H1 (cell line): ENCODE measurements around the gene MYO15B. TPM values are rescaled to one million over a fixed set of nuclear protein-coding genes. Genes with fewer than 3 reads are reported as not detected.

Experiments
- CBX5 ChIP-seq: fragments of 300-800, 300-1000 bp; sonication (generic); IDR thresholded peaks from 2 replicates; pipeline ENCODE4 v1.7.1; 2016; ENCODE audit warnings: antibody characterized with exemption, low read length, low read depth
- CEBPB ChIP-seq: IDR thresholded peaks from 2 replicates; pipeline ENCODE4 v1.6.1; 2012; ENCODE audit warnings: low read depth, low read length
- CHD1 ChIP-seq: IDR thresholded peaks from 2 replicates; pipeline ENCODE4 v1.6.1; 2012; ENCODE audit warnings: low read depth, low read length, improper control_type of control experiment
- CHD2 ChIP-seq: IDR thresholded peaks from 2 replicates; pipeline ENCODE4 v1.6.1; 2012; ENCODE audit warnings: low read length, improper control_type of control experiment
- CREB1 ChIP-seq: IDR thresholded peaks from 2 replicates; pipeline ENCODE4 v1.6.1; 2012; ENCODE audit warnings: inconsistent platforms
- EP300 ChIP-seq, 2 experiments: IDR thresholded peaks; 1 replicate in 1 of 2; 2 replicates in 1 of 2; pipeline ENCODE4 v1.6.1; 2011 to 2012; ENCODE audit warnings: low read depth in 2 of 2, low read length in 2 of 2, mild to moderate bottlenecking in 2 of 2, borderline replicate concordance in 1 of 2, inconsistent platforms in 1 of 2, moderate library complexity in 1 of 2
- FOSL1 ChIP-seq: IDR thresholded peaks from 2 replicates; pipeline ENCODE4 v1.6.1; 2011; ENCODE audit warnings: mild to moderate bottlenecking, low read depth, low read length, moderate library complexity; ENCODE audit not compliant: insufficient read depth
- GTF2F1 ChIP-seq: IDR thresholded peaks from 2 replicates; pipeline ENCODE4 v1.6.1; 2012; ENCODE audit warnings: low read depth, low read length, improper control_type of control experiment, borderline replicate concordance
- KDM1A ChIP-seq: fragments of 200-600, 300-600 bp; sonication (generic); IDR thresholded peaks from 2 replicates; pipeline ENCODE4 v1.7.1; 2016; ENCODE audit warnings: mild to moderate bottlenecking, low read length, borderline replicate concordance
- KDM5A ChIP-seq: fragments of 200-600 bp; IDR thresholded peaks from 2 replicates; pipeline ENCODE4 v1.7.1; 2012; ENCODE audit warnings: mild to moderate bottlenecking, low read length, inconsistent platforms, mixed read lengths
- MAFK ChIP-seq: IDR thresholded peaks from 2 replicates; pipeline ENCODE4 v1.6.1; 2012; ENCODE audit warnings: low read depth, mild to moderate bottlenecking, improper control_type of control experiment, low read length
- PHF8 ChIP-seq: fragments of 200-600 bp; sonication (generic); conservative IDR thresholded peaks from 2 replicates; pipeline ENCODE4 v1.7.1; 2012; ENCODE audit warnings: low read depth, mild to moderate bottlenecking, inconsistent platforms, low read length, moderate library complexity
- RAD21 ChIP-seq, 2 experiments: IDR thresholded peaks in 1 of 2; conservative IDR thresholded peaks in 1 of 2; 2 replicates each; pipeline ENCODE4 v1.6.1; 2011; ENCODE audit warnings: low read depth in 2 of 2, low read length in 2 of 2, improper control_type of control experiment in 1 of 2, inconsistent platforms in 1 of 2, mild to moderate bottlenecking in 1 of 2, moderate library complexity in 1 of 2
- SIX5 ChIP-seq: IDR thresholded peaks from 2 replicates; pipeline ENCODE4 v1.6.1; 2011; ENCODE audit warnings: mild to moderate bottlenecking, low read depth, low read length
- TAF7 ChIP-seq: optimal IDR thresholded peaks from 2 replicates; pipeline ENCODE3; 2011; ENCODE audit warnings: low read depth, mild to moderate bottlenecking, inconsistent platforms, low read length, moderate library complexity, borderline replicate concordance
- TBP ChIP-seq: IDR thresholded peaks from 2 replicates; pipeline ENCODE4 v1.6.1; 2011; ENCODE audit warnings: low read depth, low read length, improper control_type of control experiment
- TCF12 ChIP-seq: IDR thresholded peaks from 2 replicates; pipeline ENCODE4 v1.6.1; 2011; ENCODE audit warnings: low read depth, mild to moderate bottlenecking, low read length
- YY1 ChIP-seq: IDR thresholded peaks from 2 replicates; pipeline ENCODE4 v1.6.1; 2011; ENCODE audit warnings: low read depth, mild to moderate bottlenecking, low read length
- ZNF274 ChIP-seq: IDR thresholded peaks from 2 replicates; pipeline ENCODE4 v1.7.0; 2012; ENCODE audit warnings: low read length, borderline replicate concordance; ENCODE audit errors: extremely low read depth
- polyA plus RNA-seq, 7 experiments: library from polyadenylated mRNA; depleted of rRNA in 3 of 7; stranded (reverse) in 5 of 7; unstranded in 2 of 7; fragments of >200 nt in 5 of 7; fragments of 200-250 nt in 2 of 7; gene quantifications; 1 replicate in 5 of 7; 2 replicates in 1 of 7; 4 replicates in 1 of 7; pipeline versions ENCODE4 v1.2.1 to v1.2.3, GENCODE V29; 2011 to 2013; ENCODE audit warnings: missing spikeins in 2 of 7, mixed read lengths in 2 of 7
- total RNA-seq: library from RNA; stranded (reverse); fragmentation: NEBNext Ultra II Directional; extraction: Animal tissue kit (Norgen Biotek cat#: 25700); gene quantifications from 2 replicates; pipeline ENCODE4 v1.2.1, GENCODE V29; 2021
- TF ChIP-seq, protein P1 (sequence below): IDR thresholded peaks from 2 replicates; pipeline ENCODE4 v1.6.1; 2012; ENCODE audit warnings: inconsistent platforms

The MYO15B gene
- total and polyA plus RNA-seq, 2 of the 8 experiments (the other 6 are each of a cell fraction or from before 2014, with no cell fraction given) = 7.1 to 11.2 TPM

- TF ChIP-seq, protein P1, sequence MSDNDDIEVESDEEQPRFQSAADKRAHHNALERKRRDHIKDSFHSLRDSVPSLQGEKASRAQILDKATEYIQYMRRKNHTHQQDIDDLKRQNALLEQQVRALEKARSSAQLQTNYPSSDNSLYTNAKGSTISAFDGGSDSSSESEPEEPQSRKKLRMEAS = peak; percentile 81
- TF ChIP-seq CBX5 = no peak
- TF ChIP-seq KDM5A = no peak
- TF ChIP-seq SIX5 = no peak
- no peak for TF ChIP-seq EP300 (IDR thresholded peaks at IDR 0.05; ENCODE audit: borderline replicate concordance in 1 of 2, low read depth in 2 of 2, low read length in 2 of 2)
- no peak for TF ChIP-seq CEBPB
- no peak for TF ChIP-seq PHF8
- no peak for TF ChIP-seq TCF12
- no peak for TF ChIP-seq ZNF274
- no peak for TF ChIP-seq MAFK
- TF ChIP-seq RAD21 (IDR thresholded peaks at IDR 0.05 in 1 of 2, conservative IDR thresholded peaks at IDR 0.05 in 1 of 2; ENCODE audit: low read depth in 2 of 2, low read length in 2 of 2) = peak; percentile 55 to 71
- TF ChIP-seq CREB1 = 0 out of 2 replicates have a peak, but pooled peaks have one; percentile 45
- peak; percentile 85 for TF ChIP-seq KDM1A
- TF ChIP-seq GTF2F1 = no peak
- TF ChIP-seq TAF7 = no peak
- no peak for TF ChIP-seq CHD1
- TF ChIP-seq CHD2 = no peak
- no peak for TF ChIP-seq FOSL1
- peak; percentile 28; the same call in 1 of the 2 replicates for TF ChIP-seq TBP
- 0 out of 2 replicates have a peak, but pooled peaks have one; percentile 4 for TF ChIP-seq YY1
- TF ChIP-seq, all 59 proteins: peak for 7
Observed at GRCh38 chr17:75601057-75601987, 13.7 kb downstream of the MYO15B start (continued).
